Esophagus (tissue), 2 donors: ENCODE results near the gene NDUFS2. TPM values are rescaled to one million over a fixed set of nuclear protein-coding genes. Genes with fewer than 3 reads are reported as not detected.

ENCODE experiments used
- H3K27ac ChIP-seq, 2 donors: one replicate each; pipeline ENCODE4 v1.5.1; 2013; ENCODE audit warnings: low read depth in 2 of 2, mild to moderate bottlenecking in 2 of 2, inconsistent platforms in 1 of 2, low read length in 1 of 2, moderate library complexity in 1 of 2
- H3K27me3 ChIP-seq, 2 donors: one replicate each; pipeline ENCODE4 v1.6.1; 2013; ENCODE audit warnings: low read length in 2 of 2, control low read depth in 1 of 2, mild to moderate bottlenecking in 1 of 2; ENCODE audit not compliant: insufficient read depth in 2 of 2, control insufficient read depth in 1 of 2
- H3K36me3 ChIP-seq, 2 donors: one replicate each; pipeline ENCODE4 v1.6.1; 2013; ENCODE audit warnings: low read length in 1 of 2; ENCODE audit not compliant: control insufficient read depth in 2 of 2, insufficient read depth in 2 of 2
- H3K4me1 ChIP-seq, 2 donors: one replicate each; pipeline ENCODE4 v1.6.1; 2013; ENCODE audit warnings: low read length in 1 of 2; ENCODE audit not compliant: control insufficient read depth in 2 of 2, insufficient read depth in 2 of 2
- H3K4me3 ChIP-seq, 2 donors: one replicate each; pipeline ENCODE4 v1.5.1; 2013; ENCODE audit warnings: low read length in 2 of 2, mild to moderate bottlenecking in 2 of 2, low read depth in 1 of 2, moderate library complexity in 1 of 2
- H3K9me3 ChIP-seq, 2 donors: one replicate each; pipeline ENCODE4 v1.6.1; 2013; ENCODE audit warnings: mild to moderate bottlenecking in 2 of 2, low read depth in 1 of 2, low read length in 1 of 2, moderate library complexity in 1 of 2; ENCODE audit not compliant: control insufficient read depth in 2 of 2, insufficient read depth in 1 of 2
- WGBS, 2 donors: extraction: QIAGEN DNeasy Blood & Tissue Kit; methylation state at CpG; one replicate each; pipeline ENCODE4 v1.1.7; 2013; 5-methylcytosine and 5-hydroxymethylcytosine counted together
- polyA plus RNA-seq, 2 donors: library from polyadenylated mRNA; stranded (reverse); fragments of 200-250 nt; gene quantifications; one replicate each; pipeline ENCODE4 v1.2.3, GENCODE V29; 2013
- donor health status: healthy with polysubstance abuse.
- donor health status: Bipolar disorder and iron deficiency.

The NDUFS2 gene
- polyA plus RNA-seq, 2 donors: 27.8 to 76.0 TPM

GRCh38 chr1:161199506-161200139 is 2.5 kb upstream of the NDUFS2 start:
- Histone ChIP-seq H3K27ac (peak overlapping the region; percentile 92 to 100), H3K4me3 (no peak overlapping the region), H3K27me3 (no peaks in the 10 kb centered on the region), H3K36me3 (peaks cover 0 to 4% of the 10 kb centered on the region in 2 donors), H3K4me1 (peaks cover 2 to 31% of the 10 kb centered on the region in 2 donors), H3K9me3 (no peaks in the 10 kb centered on the region)
- WGBS, 2 donors: 41 to 46% methylated on average over 3 to 5 of the region's 5 CpGs

DNA sequence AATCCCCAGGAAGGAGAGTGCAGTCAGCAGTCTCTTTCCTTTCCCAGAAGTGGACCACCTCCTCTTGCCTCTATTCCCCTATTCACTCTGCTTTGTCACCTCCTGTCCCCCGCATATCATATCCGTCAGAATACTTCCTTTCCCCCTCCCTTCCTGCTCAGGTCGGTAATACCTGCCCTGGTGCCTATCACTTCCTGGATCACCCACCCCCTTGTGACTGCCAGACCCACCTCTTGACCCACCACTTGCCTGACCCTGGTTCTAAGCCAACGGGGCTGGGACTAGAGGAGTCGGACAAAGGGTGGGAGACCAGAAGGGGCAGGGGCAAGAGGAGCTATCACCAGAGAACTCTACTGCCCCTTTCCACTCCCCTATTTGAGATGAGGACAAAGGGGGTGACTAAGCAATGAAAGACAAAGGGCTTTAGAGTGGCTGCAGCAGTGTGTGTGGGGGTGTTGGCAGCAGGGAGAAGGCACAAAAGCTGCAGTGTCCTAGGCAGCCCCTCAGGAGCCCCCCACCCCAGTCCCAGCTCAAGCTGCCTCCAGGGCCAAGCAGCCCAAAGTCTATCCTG is 1.7 kb upstream of the NDUFS2 start:
- Histone ChIP-seq H3K27ac (peak overlapping the region; percentile 92 to 100), H3K4me1 (peaks cover 2 to 29% of the 10 kb centered on the region in 2 donors), H3K9me3 (no peaks in the 10 kb centered on the region), H3K36me3 (peaks cover 0 to 4% of the 10 kb centered on the region in 2 donors), H3K27me3 (no peaks in the 10 kb centered on the region), H3K4me3 (no peak overlapping the region)
- 62 to 66% methylated on average over 5 of the region's 5 CpGs for WGBS, 2 donors

GRCh38 chr1:161200992-161201835 is 953 bp upstream of the NDUFS2 start:
- H3K36me3 ChIP-seq: peaks cover 1 to 4% of the 10 kb centered on the region in 2 donors
- peaks cover 2 to 29% of the 10 kb centered on the region in 2 donors for H3K4me1 ChIP-seq
- peak overlapping the region; percentile 92 to 100 for H3K27ac ChIP-seq
- 27 to 45% methylated on average over 13 of the region's 13 CpGs for WGBS, 2 donors
- H3K9me3 ChIP-seq: no peaks in the 10 kb centered on the region
- H3K27me3 ChIP-seq: no peaks in the 10 kb centered on the region
- H3K4me3 ChIP-seq: peak overlapping the region; percentile 78 to 95

DNA sequence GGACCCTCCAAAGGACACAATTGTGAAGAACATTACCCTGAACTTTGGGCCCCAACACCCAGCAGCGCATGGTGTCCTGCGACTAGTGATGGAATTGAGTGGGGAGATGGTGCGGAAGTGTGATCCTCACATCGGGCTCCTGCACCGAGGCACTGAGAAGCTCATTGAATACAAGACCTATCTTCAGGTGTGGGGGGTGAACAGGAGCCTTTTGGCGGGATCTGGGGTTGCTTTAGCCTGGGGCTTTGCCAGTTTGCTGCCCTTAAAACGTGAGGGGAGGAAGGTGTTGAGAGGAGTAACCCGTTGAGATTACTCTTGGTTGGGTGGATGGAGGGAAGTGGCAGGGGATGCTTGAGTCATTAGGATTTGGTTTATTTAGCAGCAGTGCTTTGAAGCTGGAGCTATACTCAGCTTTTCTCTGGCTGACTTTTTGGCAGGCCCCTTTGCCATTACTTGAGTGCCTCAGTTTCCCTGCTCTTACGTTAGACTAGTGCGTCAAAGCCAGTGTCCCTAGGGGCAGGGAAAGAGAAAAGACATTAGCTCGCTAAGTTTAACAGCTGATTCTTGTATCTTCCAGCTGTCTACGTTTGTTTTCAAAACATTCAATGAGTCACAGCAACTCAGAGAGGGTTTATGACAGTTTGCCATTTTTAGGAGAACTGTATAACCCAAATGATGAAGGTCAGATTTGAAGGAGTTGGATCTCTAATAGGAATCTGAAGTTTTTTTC is 4.4 kb downstream of the NDUFS2 start:
- Histone ChIP-seq H3K9me3 (no peaks in the 10 kb centered on the region), H3K27me3 (no peaks in the 10 kb centered on the region), H3K36me3 (peaks cover 8 to 26% of the 10 kb centered on the region in 2 donors), H3K4me1 (peaks cover 0 to 6% of the 10 kb centered on the region in 2 donors), H3K27ac (peak overlapping the region; percentile 45 to 76), H3K4me3 (no peak overlapping the region)
- 77 to 83% methylated on average over 12 of the region's 12 CpGs for WGBS, 2 donors

- Histone ChIP-seq H3K27ac (peak overlapping the region; percentile 42 to 52), H3K4me1 (peaks cover 0 to 6% of the 10 kb centered on the region in 2 donors), H3K27me3 (no peaks in the 10 kb centered on the region), H3K36me3 (peaks cover 8 to 31% of the 10 kb centered on the region in 2 donors), H3K4me3 (no peak overlapping the region), H3K9me3 (no peaks in the 10 kb centered on the region)
- WGBS, 2 donors: 64 to 74% methylated on average over 8 of the region's 8 CpGs
Measured at GRCh38 chr1:161207173-161207572, 5.0 kb downstream of the NDUFS2 start.

DNA sequence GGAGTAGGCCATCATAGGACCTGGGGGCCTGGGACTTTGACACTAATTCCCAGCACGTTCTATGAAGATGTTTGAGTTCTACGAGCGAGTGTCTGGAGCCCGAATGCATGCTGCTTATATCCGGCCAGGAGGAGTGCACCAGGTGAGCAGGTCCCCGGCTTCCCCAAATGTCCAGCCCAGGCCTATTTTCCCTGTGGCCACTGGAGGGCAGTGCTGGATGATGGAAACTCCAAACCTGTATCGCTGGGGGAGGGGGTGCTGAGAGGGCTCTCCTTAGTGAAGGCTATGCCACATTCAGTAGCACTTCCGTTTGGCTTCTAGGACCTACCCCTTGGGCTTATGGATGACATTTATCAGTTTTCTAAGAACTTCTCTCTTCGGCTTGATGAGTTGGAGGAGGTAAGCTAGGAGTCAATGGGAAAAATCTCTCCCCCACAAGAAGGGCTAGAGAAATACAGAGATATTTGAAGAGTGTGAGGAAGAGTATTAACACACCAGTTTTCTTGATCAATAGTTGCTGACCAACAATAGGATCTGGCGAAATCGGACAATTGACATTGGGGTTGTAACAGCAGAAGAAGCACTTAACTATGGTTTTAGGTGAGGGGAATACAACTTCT is 7.7 kb downstream of the NDUFS2 start:
- 42 to 45% methylated on average over 11 of the region's 11 CpGs for WGBS, 2 donors
- Histone ChIP-seq H3K9me3 (no peaks in the 10 kb centered on the region), H3K27ac (no peak overlapping the region), H3K36me3 (peaks cover 16 to 45% of the 10 kb centered on the region in 2 donors), H3K4me3 (no peak overlapping the region), H3K4me1 (no peaks in the 10 kb centered on the region), H3K27me3 (no peaks in the 10 kb centered on the region)

DNA sequence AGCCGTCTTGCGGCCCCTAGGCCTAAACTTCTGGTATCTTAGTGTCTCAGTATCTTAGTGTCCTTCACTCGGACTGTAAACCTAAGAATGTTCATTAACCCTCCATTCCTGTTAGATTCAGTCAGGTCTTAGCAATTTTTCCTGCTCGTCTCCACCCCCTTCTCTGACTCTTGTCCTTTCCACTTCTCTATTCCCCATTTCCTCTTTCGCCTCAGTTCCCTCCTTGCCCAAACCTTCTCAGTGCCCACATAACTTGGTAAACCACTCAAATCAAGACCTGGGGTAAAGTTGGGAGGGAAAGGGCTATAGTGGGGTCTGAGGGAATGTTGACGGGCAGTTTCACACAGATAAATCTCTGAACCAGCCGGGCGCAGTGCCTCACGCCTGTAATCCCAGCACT is 12.2 kb downstream of the NDUFS2 start:
- Histone ChIP-seq H3K27ac (no peak overlapping the region), H3K4me1 (no peaks in the 10 kb centered on the region), H3K27me3 (no peaks in the 10 kb centered on the region), H3K4me3 (no peak overlapping the region), H3K9me3 (no peaks in the 10 kb centered on the region), H3K36me3 (peaks cover 13 to 32% of the 10 kb centered on the region in 2 donors)
- 90 to 91% methylated on average over 9 of the region's 9 CpGs for WGBS, 2 donors

- Histone ChIP-seq H3K27ac (no peak within 1 kb of the TSS), H3K4me3 (no peak within 1 kb of the TSS), H3K9me3 (no peaks in the 10 kb centered on the region), H3K4me1 (no peaks in the 10 kb centered on the region), H3K36me3 (peaks cover 8 to 32% of the 10 kb centered on the region in 2 donors), H3K27me3 (no peaks in the 10 kb centered on the region)
- WGBS, 2 donors: 76 to 78% methylated on average over 10 of the region's 10 CpGs
Measured at GRCh38 chr1:161215076-161215475, 12.9 kb downstream of the NDUFS2 start, which contains the start of gene FCER1G. FCER1G (plus strand) TSS chr1:161215295; CDS start chr1:161215322, 27 bp downstream.
